K562 (cell line): ENCODE measurements around the gene SH3TC1. TPM values are rescaled to one million over a fixed set of nuclear protein-coding genes. Genes with fewer than 3 reads are reported as not detected.

Experiments
- AFF4 ChIP-seq: sonication (generic); formaldehyde crosslinking; IDR thresholded peaks from 2 replicates; pipeline ENCODE4 v1.8.0; 2023; ENCODE audit warnings: mild to moderate bottlenecking, missing genetic modification reagents
- CUX1 ChIP-seq: fragments of 200-800 bp; sonication (Bioruptor generic); IDR thresholded peaks from 2 replicates; pipeline ENCODE4 v1.6.1; 2016; ENCODE audit warnings: missing genetic modification characterization, missing compliant biosample characterization
- GABPB1 ChIP-seq: sonication (generic); formaldehyde crosslinking; IDR thresholded peaks from 2 replicates; pipeline ENCODE4 v1.8.0; 2022; ENCODE audit warnings: mild to moderate bottlenecking, missing genetic modification reagents
- GABPB2 ChIP-seq: fragments of 250-450 bp; sonication (Bioruptor Pico); conservative IDR thresholded peaks from 2 replicates; pipeline ENCODE4 v1.5.1; 2021; ENCODE audit warnings: mild to moderate bottlenecking
- PRPF4 ChIP-seq: fragments of 200-400 bp; formaldehyde crosslinking; IDR thresholded peaks from one replicate; pipeline ENCODE4 v1.6.1; 2017; ENCODE audit warnings: low read length, low read depth, mild to moderate bottlenecking; ENCODE audit not compliant: insufficient read depth, poor library complexity, severe bottlenecking
- WHSC1 ChIP-seq: IDR thresholded peaks from one replicate; pipeline ENCODE4 v1.6.1; 2012; ENCODE audit warnings: low read length, control low read depth, inconsistent platforms
- polyA plus RNA-seq, 8 experiments: library from polyadenylated mRNA; depleted of rRNA in 4 of 8; stranded (reverse) in 5 of 8; unstranded in 3 of 8; fragments of >200 nt; fragmentation: Nextera tagmentation in 2 of 8; fragmentation: Illumina TruSeq in 1 of 8; extraction: Ambion mirVana in 2 of 8; extraction: Trizol in 1 of 8; gene quantifications; 2 replicates each; pipeline versions ENCODE4 v1.2.1 to v1.2.3, GENCODE V29; 2011 to 2014; ENCODE audit warnings: inconsistent platforms in 1 of 8, missing spikeins in 1 of 8
- total RNA-seq, 7 experiments: library from RNA; depleted of rRNA in 6 of 7; stranded (reverse); fragments of >200 nt in 6 of 7; fragmentation: Illumina TruSeq in 2 of 7; extraction: Trizol in 2 of 7; gene quantifications; 2 replicates each; pipeline versions ENCODE4 v1.2.1 to v1.2.3, GENCODE V29; 2011 to 2021; ENCODE audit warnings: low replicate concordance in 1 of 7

The SH3TC1 gene
- total and polyA plus RNA-seq, 9 of the 15 experiments (the other 6 are each of a cell fraction or from before 2014, with no cell fraction given): 0.04 to 2.1 (median 0.48) TPM; not detected in 1

- TF ChIP-seq CUX1 (CRISPR knock-in tag) (no peak), WHSC1 (no peak), AFF4 (CRISPR knock-in tag) (no peak), PRPF4 (no peak), GABPB2 (CRISPR knock-in tag) (no peak), GABPB1 (CRISPR knock-in tag) (no peak)
These were observed 2.3 kb downstream of the SH3TC1 start (continued) for GRCh38 chr4:8201321-8201781.
